GM19238 (cell line): Measurements from ENCODE around the gene ACOT2.
"Not testable (repeated sequence)": the region's sequence is repeated elsewhere in the genome, so short reads cannot be mapped to it uniquely, and the experiment has no call there.

Experiments used
- DNase-seq: peaks from one replicate; pipeline ENCODE4 v3.0.0; 2011; ENCODE audit warnings: low spot score; ENCODE audit not compliant: insufficient read length

ACOT2 gene

DNA sequence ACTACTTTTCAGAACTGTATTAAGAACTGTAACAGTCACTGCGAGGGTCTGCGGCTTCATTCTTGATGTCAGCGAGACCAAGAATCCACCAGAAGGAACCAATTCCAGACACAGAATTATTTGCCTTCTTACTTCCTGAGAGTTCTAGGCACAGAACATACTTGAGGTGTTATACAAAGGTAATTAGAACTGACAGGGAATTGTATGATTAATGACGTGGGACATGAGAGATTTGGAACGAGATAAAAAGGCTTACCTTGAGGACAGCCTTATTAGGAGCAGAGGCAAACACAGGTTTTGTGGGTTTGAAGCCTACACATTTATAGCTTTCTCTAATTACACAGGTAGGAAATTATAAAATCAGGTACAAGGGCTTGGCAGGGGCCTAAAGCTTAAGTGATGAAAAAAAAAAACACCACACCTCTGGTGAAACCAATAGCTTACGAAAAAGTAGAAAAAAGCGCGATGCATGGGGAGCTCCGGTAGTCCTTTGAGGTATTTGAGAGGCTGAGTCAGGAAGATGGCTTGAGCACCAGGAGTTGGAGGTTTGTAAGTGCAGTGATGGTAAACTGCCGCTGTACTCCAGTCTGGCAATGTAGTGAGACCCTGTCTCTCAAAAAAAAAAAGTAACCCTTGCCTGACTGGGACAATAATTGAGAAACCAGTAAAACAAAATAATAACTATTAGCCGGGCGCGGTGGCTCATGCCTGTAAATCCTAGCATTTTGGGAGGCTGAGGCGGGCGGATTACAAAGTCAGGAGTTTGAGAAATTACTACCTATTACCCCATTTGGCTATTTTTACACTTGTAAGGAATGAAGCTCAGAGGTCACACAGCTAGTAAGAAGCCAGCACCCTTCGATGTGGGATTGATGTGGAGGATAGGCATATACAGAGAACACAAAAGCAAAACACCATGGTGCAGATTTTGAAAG is 795 bp upstream of the ACOT2 start:
- no peak for DNase-seq

DNA sequence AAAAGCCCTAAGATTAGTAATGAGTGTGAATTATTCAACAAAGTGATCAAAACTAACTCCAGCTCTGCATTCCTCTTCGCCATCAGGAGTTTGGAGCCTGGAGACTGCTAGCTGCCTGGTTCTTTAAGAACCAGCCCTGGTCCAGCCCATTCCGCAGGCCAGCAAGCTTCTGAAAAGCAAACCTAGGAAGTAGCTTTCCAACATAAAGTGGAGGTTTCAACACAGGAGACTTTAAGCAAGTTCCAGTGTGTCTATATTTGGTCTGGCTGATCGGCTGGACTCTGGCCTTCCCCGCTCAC is 178 bp upstream of the ACOT2 start:
- DNase-seq: not testable (repeated sequence)

DNA sequence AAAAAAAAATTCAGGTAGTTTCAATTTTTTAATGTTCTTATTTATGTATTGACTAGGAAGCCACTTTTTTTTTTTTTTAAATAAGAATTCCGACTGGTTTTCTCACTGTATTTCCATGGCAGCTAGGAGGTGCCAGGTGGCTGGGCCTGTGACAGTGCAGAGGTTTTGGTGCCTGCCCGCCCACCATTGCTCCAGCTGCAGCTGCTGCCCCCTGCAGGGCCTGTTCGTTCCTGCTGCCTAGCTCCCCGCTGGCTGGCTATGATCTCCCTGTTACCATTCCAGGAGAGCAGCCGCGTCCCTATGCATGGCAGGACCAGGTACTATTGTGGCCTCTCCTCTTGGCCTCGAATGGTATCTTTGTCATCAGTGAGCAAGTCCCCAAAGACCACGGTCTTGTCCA is 1.9 kb downstream of the ACOT2 start:
- not testable (repeated sequence) for DNase-seq

DNA sequence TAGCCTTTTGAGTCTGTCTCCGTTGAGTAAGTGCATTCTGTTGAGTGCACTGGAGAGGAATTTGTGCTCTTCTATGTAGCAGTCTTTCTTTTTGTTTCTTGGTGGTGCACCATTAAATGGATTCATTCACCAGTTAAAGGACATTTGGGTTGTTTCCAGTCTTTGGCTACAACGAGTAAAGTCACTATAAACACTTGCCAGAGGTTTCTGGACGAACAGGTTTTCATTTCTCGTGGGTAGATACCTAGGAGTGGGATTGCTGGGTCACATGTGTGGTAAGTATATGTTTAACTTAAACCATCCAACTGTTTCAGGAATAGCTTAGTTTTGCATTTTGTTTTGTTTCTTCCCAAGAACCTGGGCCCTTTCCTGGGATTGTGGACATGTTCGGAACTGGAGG is 4.0 kb downstream of the ACOT2 start:
- DNase-seq: not testable (repeated sequence)

DNA sequence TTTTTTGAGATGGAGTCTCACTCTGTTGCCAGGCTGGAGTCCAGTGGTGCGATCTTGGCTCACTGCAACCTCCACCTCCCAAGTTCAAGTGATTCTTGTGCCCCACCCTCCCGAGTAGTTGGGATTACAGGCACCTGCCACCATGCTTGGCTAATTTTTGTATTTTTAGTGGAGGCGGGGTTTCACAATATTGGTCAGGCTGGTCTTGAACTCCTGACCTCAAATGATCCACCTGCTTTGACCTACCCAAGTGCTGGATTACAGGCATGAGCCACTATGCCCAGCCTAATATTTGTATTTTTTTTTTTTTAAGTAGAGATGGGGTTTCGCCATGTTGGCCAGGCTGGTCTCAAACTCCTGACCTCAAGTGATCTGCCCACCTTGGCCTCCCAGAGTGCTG is 4.7 kb downstream of the ACOT2 start:
- not testable (repeated sequence) for DNase-seq

DNA sequence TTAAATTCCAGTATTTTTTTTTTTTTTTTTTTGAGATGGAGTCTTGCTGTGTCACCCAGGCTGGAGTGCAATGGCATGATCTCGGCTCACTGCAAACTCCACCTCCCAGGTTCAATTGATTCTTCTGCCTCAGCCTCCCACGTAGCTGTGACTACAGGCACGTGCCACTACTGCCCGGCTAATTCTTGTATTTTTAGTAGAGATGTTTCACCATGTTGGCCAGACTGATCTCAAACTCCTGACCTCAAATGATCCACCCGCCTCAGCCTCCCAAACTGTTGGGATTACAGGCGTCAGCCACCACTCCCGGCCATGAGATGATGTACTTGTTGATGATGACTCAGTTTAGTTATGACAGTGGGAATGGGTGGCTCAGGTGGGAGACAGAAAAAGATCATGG is 5.2 kb downstream of the ACOT2 start:
- not testable (repeated sequence) for DNase-seq

DNA sequence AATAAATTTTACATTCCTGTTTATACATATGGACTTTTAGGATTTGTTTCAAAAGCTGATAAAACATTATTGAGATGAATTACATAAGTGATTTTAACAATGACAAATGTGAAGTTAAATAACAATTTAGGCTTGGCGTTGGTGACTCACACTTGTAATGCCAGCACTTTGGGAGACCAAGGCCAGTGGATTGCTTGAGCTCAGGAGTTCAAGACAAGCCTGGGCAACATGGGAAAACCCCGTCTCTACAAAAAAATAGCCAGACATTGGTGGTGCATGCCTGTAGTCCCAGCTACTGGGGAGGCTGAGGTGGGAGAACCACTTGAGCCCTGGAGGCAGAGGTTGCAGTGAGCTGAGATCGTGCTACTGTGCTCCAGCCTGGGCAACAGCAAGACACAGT is 7.4 kb downstream of the ACOT2 start:
- DNase-seq: no peak

DNA sequence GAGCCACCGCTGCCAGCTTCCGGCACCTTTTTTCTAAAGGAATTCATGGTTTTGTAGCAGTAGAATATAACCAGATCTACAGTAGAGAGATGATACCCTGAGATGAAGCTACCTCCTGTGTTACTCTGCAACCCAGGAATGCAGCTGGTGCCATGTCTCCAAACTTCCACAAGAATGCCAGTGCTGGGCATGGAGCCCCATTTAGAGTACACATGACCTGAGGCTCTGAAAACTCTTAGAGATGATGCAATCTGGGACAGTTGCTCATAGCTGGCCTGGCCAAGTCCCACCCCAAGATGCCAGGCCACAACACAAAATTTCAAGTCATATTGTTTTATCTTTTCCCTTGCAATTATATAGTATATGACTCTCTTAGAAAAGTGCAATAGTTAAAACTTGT is 8.2 kb downstream of the ACOT2 start:
- not testable (repeated sequence) for DNase-seq

DNA sequence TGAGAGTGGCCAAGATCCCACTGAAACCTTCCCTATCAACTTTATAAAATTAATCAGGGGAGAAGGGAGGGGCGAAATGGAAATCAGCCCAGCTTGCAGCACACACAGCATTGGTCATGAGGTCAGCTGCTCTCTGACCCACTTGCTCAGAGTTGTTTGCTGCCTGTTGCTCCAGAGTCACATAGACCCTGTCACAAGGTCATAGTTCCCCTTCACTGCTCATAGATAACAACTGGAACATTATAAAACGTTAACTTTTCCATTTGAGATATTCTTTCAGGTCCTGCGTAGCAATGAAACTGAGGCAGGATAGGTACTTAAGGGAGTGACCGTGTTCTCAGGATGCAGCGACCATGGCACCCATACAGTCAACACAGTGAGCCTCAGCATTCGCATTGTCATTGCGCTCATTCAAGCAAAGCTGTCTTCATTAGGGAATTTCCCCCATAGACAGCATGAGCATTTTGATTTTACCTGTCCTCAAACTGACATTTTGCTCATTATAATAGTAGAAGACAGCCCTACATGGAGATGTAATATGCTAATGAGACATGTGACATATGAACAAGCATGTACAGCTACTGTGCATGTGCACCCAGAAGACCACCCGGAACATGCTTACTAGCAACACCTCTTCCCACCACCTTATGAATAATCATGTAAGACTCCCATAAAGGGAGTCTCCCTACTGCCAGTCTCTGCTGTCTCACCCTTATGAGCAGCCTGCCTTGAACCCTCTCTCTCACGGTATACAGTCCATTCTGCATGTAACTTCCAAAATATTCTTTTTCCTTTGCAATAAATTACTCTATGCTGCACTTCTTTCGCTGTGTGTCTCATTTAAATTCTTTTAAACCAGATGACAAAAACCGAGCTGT is 13.3 kb downstream of the ACOT2 start:
- DNase-seq: not testable (repeated sequence)

DNA sequence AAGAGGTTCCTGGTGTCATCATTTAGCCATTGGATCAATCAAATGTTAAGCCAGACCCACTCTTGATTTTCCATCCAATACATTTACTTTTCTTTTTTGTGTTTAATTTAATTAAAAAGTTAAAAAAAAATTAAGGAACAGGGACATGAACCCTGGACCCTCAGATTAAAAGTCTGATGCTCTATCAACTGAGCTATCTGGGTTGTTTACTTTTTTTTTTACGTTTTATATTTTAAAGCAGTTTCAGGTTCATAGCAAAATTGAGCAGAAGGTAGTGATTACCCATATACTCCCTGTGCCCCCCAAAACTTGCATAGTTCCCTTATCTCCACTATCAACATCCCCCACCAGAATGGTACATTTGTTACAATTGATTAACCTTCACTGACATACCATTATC is 19.7 kb downstream of the ACOT2 start:
- DNase-seq: no peak

DNA sequence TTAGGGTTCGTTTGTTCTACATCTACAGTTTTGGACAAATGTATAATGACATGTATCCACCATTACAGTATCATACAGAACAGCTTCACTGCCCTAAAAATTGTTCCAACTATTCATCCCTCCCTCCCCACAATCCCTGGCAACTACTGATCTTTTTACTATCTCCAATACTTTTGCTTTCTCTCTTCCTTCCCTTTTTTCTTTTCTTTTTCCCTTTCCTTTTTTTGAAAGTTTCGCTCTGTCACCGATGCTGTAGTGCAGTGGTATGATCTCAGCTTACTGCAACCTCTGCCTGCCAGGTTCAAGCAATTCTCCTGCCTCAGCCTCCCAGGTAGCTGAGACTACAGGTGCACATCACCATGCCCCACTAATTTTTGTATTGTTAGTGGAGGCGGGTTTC is 20.1 kb downstream of the ACOT2 start:
- no peak for DNase-seq

DNA sequence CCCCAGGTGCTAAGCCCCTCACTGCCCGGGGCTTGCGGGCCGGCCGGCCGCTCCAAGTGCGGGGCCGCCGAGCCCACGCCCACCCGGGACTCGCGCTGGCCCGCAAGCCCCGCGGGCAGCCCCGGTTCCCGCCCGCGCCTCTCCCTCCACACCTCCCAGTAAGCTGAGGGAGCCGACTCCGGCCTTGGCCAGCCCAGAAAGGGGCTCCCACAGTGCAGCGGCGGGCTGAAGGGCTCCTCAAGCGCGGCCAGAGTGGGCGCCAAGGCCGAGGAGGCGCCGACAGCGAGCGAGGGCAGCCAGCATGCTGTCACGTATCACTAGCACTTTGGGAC is 21.6 kb downstream of the ACOT2 start:
- DNase-seq: not testable (repeated sequence)

DNA sequence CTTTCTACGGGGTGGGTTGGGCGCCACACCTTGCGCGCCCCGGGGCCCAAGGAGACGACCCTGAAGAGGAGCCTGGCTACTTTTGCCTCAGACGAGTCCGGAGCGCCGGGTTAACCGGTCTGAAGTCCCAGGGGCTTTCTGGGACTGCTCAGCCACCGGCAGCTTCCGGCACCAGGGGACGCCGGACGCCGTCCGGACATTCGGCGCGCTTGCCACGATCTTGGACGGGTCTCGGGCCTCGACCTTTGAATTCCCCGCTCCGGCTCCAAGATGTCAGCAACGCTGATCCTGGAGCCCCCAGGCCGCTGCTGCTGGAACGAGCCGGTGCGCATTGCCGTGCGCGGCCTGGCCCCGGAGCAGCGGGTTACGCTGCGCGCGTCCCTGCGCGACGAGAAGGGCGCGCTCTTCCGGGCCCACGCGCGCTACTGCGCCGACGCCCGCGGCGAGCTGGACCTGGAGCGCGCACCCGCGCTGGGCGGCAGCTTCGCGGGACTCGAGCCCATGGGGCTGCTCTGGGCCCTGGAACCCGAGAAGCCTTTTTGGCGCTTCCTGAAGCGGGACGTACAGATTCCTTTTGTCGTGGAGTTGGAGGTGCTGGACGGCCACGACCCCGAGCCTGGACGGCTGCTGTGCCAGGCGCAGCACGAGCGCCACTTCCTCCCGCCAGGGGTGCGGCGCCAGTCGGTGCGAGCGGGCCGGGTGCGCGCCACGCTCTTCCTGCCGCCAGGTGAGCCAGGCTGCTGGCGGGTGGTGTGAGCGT is 22.9 kb downstream of the ACOT2 start, which contains the start of gene ACOT4:
Gene ACOT4, plus strand, starts transcription at position 184 of the 760 bp plus-strand sequence. Its CDS starts 87 bp downstream, at position 271.
- peak; percentile 50 for DNase-seq

DNA sequence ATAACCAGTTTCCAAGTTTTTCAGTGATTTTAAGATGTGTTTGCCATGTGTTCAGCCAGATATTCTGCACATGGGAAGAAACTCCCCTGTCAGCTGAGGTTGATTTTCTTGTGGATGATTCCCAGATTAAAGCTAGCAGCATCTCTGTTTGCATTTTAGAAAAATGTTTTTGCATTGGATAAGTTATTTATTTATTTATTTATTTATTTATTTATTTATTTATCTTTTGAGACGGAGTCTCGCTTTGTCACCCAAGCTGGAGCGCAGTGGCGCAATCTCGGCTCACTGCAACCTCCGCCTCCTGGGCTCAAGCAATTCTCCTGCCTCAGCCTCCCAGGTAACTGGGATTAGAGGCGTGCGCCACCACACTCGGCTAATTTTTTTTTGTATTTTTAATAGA is 25.5 kb downstream of the ACOT2 start:
- DNase-seq: no peak

DNA sequence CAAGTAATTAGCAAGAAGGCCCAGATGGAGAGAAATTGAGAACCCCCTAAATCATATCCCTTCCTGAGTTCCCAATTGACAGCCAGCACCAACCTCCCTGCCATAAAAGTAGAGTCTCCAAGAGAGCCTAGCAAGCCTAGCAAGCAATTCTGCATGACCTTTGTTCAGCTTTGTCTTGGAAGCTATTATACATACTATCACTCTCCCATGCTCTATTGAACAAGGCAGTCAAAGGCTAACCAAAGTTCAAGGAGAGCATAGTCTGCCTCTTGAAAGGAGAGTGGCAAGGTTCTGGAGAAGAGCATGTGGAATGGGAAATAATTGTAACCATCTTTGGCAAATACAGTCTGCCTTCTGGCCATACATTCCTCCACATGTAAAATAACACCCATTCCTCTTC is 30.5 kb downstream of the ACOT2 start:
- DNase-seq: no peak

DNA sequence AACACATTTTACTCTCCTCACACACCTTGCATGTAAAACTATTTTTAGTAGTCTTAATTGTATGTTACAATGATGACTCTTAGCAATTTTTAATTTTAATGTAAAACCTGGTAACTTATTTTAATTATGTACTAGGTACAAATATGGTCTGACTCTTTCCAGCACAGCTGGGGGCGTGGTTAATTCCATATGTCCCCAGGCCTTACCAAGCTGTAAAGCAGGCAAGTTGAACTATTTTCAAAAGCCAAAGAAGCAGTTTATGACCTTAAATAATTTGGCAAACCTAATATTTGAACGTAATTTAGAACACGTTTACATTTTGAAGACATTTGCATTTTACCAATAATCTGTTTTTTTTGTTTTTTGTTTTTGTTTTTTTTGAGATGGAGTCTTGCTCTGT is 34.0 kb downstream of the ACOT2 start:
- no peak for DNase-seq

DNA sequence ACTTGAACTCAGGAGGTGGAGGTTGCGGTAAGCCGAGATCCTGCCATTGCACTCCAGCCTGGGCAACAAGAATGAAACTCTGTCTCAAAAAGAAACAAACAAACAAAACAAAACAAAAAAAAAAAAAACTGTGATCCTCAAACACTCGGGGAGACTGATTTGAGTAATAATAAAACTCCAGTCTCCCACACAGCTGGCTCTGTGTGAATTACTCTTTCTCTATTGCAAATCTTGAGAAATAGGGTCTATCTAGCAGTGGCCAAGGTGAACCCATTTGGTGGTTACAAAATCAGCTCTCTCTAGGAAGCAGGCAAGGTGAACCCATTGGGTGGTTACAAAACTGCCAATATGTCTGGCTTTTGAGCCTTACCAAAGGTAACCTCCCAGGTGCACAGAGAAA is 37.3 kb downstream of the ACOT2 start:
- no peak for DNase-seq

DNA sequence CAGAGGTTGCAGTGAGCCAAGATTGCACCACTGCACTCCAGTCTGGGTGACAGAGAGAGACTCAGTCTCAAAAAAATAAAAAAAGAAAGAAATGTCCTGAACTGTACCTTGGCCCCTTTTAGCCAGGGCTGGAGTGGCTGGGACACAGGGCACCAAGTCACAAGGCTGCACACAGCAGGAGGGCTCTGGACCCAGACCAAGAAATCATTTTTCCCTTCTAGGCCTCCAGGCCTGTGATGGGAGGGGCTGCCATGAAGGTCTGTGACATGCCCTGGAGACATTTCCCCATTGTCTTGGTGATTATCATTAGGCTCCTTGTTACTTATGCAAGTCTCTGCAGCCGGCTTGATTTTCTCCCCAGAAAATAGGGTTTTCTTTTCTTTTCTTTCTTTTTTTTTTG is 38.2 kb downstream of the ACOT2 start:
- DNase-seq: no peak

DNA sequence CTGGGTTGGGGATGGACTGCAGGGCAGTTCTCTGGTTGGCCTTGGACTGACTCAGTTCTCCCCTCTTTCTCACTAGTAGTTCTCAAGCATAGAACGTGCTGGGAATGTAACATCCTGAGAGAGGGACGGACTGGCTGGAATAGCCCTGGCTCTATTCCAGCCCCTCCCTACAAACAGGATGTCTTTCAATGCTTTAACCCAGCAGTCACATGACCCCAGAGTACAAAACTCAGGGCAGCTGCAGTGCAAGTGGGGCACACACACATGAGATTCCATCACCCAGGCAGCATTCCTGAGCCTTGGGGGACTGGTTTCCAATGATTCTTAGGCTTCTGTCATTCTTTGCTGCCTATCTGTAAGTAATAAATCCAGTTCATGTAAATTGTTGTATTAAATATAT is 41.7 kb downstream of the ACOT2 start:
- no peak for DNase-seq

DNA sequence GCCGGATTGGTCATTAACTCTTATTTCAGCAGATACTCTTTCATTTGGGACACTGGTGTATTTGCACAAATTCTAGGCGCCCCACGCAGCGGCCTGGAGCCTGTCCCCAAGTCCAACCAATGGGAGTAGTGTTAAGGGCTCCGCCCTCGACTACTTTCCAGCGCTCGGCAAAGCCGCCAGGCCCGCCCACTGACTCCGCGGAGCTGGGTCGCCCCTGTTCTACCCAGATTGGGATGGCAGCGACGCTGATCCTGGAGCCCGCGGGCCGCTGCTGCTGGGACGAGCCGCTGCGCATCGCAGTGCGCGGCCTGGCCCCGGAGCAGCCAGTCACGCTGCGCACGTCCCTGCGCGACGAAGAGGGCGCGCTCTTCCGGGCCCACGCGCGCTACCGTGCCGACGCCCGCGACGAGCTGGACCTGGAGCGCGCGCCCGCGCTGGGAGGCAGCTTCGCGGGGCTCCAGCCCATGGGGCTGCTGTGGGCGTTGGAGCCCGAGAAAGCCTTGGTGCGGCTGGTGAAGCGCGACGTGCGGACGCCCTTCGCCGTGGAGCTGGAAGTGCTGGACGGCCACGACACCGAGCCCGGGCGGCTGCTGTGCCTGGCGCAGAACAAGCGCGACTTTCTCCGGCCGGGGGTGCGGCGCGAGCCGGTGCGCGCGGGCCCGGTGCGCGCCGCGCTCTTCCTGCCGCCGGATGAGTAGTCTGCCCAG is 43.5 kb downstream of the ACOT2 start, which contains the start of gene ACOT6:
Gene ACOT6, plus strand, starts transcription at position 179 of the 707 bp plus-strand sequence. Its CDS starts 55 bp downstream, at position 234.
- DNase-seq: peak; percentile 49

DNA sequence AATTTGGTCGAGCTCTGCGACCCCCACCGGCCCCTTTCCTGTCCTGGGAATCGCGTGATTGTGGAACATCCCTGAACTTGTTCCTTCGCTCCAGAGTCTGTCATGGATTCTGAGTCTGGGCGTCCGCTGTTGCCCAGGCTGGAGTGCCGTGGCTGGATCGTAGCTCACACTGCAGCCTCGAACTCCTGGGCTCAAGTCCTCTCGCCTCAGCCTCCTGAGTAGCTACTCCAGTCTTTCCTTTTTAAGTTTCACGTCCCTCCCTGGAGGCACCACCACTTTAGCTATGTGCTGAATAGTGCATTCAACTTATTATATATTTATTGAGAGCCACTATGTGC is 44.0 kb downstream of the ACOT2 start:
- no peak for DNase-seq
